DOHH2 (cell line): ENCODE measurements around the gene RAET1L.

Experiments
- EZH2phosphoT487 ChIP-seq: fragments of 200-600 bp; sonication (generic); IDR thresholded peaks from 2 replicates; pipeline ENCODE4 v1.6.1; 2017; ENCODE audit warnings: borderline replicate concordance, mild to moderate bottlenecking, antibody characterized with exemption, low read length, moderate library complexity, mixed read lengths
- TF ChIP-seq, protein P1 (sequence below): fragments of 200-600 bp; sonication (generic); IDR thresholded peaks from one replicate; pipeline ENCODE4 v1.5.1; 2014; ENCODE audit warnings: antibody characterized with exemption, mild to moderate bottlenecking, low read depth, low read length; ENCODE audit not compliant: poor library complexity, severe bottlenecking

DNA sequence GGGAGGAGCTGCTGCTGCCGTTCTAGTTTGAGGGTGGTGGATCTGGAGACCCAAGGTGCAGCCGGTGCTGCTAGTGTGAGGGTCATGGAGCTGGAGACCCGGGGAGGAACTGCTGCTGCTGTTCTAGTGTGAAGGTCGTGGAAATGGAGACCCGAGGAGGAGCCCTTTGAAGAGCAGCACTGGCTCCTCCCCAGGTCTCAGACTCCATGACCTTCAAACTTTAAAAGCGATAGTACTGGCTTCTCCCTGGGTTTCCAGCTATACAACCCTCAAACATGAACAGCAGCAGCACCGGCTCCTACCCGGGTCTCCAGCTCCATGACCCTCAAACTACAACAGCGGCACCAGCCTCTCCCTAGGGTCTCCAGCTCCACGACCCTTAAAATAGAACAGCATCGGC, 28.1 kb upstream of the RAET1L start:
- TF ChIP-seq, protein P1, sequence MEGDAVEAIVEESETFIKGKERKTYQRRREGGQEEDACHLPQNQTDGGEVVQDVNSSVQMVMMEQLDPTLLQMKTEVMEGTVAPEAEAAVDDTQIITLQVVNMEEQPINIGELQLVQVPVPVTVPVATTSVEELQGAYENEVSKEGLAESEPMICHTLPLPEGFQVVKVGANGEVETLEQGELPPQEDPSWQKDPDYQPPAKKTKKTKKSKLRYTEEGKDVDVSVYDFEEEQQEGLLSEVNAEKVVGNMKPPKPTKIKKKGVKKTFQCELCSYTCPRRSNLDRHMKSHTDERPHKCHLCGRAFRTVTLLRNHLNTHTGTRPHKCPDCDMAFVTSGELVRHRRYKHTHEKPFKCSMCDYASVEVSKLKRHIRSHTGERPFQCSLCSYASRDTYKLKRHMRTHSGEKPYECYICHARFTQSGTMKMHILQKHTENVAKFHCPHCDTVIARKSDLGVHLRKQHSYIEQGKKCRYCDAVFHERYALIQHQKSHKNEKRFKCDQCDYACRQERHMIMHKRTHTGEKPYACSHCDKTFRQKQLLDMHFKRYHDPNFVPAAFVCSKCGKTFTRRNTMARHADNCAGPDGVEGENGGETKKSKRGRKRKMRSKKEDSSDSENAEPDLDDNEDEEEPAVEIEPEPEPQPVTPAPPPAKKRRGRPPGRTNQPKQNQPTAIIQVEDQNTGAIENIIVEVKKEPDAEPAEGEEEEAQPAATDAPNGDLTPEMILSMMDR = no peak
- no peak for TF ChIP-seq EZH2phosphoT487
